ENCODE results near the gene VIL1. TPM values are rescaled to one million over a fixed set of nuclear protein-coding genes. Genes with fewer than 3 reads are reported as not detected.

The VIL1 gene
- total and polyA plus RNA-seq, 9 of the 15 experiments (the other 6 are each of a cell fraction or from before 2014, with no cell fraction given) = 0.51 to 2.7 (median 1.2) TPM

DNA sequence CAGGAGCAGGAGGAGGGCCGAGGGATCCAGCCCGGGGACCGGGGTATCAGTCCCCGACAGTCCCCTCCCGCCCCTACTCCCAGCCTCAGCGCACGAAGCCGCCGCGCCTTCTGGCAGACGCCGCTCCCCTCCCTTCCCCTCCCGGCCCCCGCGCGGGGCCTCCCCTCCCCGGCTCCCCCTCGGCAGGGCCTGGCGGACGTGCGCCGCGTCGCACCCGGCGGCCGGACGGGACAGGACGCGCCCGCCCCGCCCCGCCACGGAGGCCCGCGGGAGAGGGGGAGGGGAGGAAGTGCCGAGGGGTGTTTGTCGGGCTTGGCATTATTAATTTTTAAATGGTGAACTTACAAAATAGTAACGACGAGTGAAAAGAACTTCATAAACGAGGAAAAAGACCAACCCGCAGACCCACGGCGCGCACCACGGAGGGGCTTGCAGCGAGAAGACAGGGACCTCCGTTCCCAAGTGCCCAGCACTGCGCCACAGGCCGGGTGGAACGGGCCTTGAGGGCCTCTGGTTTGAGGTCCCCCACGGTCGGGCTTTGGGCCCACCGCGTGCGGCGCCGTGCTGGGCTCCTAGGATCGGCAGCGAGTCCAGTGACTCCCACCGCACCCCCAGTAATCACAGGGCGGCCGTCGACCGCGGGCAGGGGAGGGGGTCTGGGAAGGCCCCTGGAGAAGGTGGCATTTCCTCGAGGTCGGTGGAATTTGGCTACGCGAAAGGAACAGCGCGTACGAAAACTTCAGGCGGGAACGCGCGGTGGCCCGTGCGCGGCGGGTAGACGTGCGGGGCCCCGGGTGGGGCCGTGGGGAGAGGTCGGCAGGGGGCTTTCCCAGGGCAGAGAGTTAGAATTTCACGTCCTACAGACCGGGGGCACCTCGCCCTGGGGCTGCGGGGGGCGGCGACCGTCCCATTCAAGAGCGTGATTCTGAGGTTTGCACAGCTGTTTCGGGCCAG lies 20.2 kb upstream of the VIL1 start (continued):
- TF ChIP-seq, protein P1, sequence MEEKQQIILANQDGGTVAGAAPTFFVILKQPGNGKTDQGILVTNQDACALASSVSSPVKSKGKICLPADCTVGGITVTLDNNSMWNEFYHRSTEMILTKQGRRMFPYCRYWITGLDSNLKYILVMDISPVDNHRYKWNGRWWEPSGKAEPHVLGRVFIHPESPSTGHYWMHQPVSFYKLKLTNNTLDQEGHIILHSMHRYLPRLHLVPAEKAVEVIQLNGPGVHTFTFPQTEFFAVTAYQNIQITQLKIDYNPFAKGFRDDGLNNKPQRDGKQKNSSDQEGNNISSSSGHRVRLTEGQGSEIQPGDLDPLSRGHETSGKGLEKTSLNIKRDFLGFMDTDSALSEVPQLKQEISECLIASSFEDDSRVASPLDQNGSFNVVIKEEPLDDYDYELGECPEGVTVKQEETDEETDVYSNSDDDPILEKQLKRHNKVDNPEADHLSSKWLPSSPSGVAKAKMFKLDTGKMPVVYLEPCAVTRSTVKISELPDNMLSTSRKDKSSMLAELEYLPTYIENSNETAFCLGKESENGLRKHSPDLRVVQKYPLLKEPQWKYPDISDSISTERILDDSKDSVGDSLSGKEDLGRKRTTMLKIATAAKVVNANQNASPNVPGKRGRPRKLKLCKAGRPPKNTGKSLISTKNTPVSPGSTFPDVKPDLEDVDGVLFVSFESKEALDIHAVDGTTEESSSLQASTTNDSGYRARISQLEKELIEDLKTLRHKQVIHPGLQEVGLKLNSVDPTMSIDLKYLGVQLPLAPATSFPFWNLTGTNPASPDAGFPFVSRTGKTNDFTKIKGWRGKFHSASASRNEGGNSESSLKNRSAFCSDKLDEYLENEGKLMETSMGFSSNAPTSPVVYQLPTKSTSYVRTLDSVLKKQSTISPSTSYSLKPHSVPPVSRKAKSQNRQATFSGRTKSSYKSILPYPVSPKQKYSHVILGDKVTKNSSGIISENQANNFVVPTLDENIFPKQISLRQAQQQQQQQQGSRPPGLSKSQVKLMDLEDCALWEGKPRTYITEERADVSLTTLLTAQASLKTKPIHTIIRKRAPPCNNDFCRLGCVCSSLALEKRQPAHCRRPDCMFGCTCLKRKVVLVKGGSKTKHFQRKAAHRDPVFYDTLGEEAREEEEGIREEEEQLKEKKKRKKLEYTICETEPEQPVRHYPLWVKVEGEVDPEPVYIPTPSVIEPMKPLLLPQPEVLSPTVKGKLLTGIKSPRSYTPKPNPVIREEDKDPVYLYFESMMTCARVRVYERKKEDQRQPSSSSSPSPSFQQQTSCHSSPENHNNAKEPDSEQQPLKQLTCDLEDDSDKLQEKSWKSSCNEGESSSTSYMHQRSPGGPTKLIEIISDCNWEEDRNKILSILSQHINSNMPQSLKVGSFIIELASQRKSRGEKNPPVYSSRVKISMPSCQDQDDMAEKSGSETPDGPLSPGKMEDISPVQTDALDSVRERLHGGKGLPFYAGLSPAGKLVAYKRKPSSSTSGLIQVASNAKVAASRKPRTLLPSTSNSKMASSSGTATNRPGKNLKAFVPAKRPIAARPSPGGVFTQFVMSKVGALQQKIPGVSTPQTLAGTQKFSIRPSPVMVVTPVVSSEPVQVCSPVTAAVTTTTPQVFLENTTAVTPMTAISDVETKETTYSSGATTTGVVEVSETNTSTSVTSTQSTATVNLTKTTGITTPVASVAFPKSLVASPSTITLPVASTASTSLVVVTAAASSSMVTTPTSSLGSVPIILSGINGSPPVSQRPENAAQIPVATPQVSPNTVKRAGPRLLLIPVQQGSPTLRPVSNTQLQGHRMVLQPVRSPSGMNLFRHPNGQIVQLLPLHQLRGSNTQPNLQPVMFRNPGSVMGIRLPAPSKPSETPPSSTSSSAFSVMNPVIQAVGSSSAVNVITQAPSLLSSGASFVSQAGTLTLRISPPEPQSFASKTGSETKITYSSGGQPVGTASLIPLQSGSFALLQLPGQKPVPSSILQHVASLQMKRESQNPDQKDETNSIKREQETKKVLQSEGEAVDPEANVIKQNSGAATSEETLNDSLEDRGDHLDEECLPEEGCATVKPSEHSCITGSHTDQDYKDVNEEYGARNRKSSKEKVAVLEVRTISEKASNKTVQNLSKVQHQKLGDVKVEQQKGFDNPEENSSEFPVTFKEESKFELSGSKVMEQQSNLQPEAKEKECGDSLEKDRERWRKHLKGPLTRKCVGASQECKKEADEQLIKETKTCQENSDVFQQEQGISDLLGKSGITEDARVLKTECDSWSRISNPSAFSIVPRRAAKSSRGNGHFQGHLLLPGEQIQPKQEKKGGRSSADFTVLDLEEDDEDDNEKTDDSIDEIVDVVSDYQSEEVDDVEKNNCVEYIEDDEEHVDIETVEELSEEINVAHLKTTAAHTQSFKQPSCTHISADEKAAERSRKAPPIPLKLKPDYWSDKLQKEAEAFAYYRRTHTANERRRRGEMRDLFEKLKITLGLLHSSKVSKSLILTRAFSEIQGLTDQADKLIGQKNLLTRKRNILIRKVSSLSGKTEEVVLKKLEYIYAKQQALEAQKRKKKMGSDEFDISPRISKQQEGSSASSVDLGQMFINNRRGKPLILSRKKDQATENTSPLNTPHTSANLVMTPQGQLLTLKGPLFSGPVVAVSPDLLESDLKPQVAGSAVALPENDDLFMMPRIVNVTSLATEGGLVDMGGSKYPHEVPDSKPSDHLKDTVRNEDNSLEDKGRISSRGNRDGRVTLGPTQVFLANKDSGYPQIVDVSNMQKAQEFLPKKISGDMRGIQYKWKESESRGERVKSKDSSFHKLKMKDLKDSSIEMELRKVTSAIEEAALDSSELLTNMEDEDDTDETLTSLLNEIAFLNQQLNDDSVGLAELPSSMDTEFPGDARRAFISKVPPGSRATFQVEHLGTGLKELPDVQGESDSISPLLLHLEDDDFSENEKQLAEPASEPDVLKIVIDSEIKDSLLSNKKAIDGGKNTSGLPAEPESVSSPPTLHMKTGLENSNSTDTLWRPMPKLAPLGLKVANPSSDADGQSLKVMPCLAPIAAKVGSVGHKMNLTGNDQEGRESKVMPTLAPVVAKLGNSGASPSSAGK (IDR thresholded peaks at IDR 0.05) = peak; percentile 15; the same call in 1 of the 2 replicates
- TF ChIP-seq, protein P2, sequence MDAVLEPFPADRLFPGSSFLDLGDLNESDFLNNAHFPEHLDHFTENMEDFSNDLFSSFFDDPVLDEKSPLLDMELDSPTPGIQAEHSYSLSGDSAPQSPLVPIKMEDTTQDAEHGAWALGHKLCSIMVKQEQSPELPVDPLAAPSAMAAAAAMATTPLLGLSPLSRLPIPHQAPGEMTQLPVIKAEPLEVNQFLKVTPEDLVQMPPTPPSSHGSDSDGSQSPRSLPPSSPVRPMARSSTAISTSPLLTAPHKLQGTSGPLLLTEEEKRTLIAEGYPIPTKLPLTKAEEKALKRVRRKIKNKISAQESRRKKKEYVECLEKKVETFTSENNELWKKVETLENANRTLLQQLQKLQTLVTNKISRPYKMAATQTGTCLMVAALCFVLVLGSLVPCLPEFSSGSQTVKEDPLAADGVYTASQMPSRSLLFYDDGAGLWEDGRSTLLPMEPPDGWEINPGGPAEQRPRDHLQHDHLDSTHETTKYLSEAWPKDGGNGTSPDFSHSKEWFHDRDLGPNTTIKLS (IDR thresholded peaks at IDR 0.05; ENCODE audit: borderline replicate concordance, low read depth) = no peak
- no peak for TF ChIP-seq ESRRB (CRISPR knock-in tag; IDR thresholded peaks at IDR 0.05; ENCODE audit: borderline replicate concordance)
- TF ChIP-seq PHF8 (IDR thresholded peaks at IDR 0.05; ENCODE audit: borderline replicate concordance, low read length) = 0 out of 2 replicates have a peak, but pooled peaks have one; percentile 5
- TF ChIP-seq EP400 (IDR thresholded peaks at IDR 0.05) = no peak
- TF ChIP-seq XRCC5 (IDR thresholded peaks at IDR 0.05; ENCODE audit: low read depth, low read length) = no peak
- TF ChIP-seq, protein P3, sequence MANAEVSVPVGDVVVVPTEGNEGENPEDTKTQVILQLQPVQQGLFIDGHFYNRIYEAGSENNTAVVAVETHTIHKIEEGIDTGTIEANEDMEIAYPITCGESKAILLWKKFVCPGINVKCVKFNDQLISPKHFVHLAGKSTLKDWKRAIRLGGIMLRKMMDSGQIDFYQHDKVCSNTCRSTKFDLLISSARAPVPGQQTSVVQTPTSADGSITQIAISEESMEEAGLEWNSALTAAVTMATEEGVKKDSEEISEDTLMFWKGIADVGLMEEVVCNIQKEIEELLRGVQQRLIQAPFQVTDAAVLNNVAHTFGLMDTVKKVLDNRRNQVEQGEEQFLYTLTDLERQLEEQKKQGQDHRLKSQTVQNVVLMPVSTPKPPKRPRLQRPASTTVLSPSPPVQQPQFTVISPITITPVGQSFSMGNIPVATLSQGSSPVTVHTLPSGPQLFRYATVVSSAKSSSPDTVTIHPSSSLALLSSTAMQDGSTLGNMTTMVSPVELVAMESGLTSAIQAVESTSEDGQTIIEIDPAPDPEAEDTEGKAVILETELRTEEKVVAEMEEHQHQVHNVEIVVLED (CRISPR knock-in tag; IDR thresholded peaks at IDR 0.05) = peak; percentile 77; the same call in 1 of the 2 replicates
- no peak for TF ChIP-seq ZC3H11A (IDR thresholded peaks at IDR 0.05; ENCODE audit: low read depth, low read length)
- TF ChIP-seq ZNF140 (CRISPR knock-in tag; IDR thresholded peaks at IDR 0.05) = no peak
- TF ChIP-seq ZC3H8 (IDR thresholded peaks at IDR 0.05) = no peak
- TF ChIP-seq MTA2 (IDR thresholded peaks at IDR 0.05; ENCODE audit: low read depth) = no peak

Measured in K562 (cell line).